Suprapubic skin (tissue), 4 donors: Measurements from ENCODE around the gene RFC1. TPM values are rescaled to one million over a fixed set of nuclear protein-coding genes. Genes with fewer than 3 reads are reported as not detected.
"Not testable (repeated sequence)": the region's sequence is repeated elsewhere in the genome, so short reads cannot be mapped to it uniquely, and the experiment has no call there.

Experiments used
- DNase-seq, 2 donors: peaks; one replicate each; pipeline ENCODE4 v3.0.0-alpha.2; 2019; ENCODE audit warnings: low spot score in 2 of 2
- H3K27ac ChIP-seq: fragments of 200-600 bp; sonication (generic); one replicate; pipeline ENCODE4 v1.5.1; 2019
- H3K27me3 ChIP-seq: fragments of 200-600 bp; sonication (generic); one replicate; pipeline ENCODE4 v1.5.1; 2019
- H3K36me3 ChIP-seq: fragments of 200-600 bp; sonication (generic); one replicate; pipeline ENCODE4 v1.5.1; 2019
- H3K4me1 ChIP-seq: fragments of 200-600 bp; sonication (generic); one replicate; pipeline ENCODE4 v1.5.1; 2019
- H3K4me3 ChIP-seq: fragments of 200-600 bp; sonication (generic); one replicate; pipeline ENCODE4 v1.5.1; 2019; ENCODE audit warnings: mild to moderate bottlenecking
- H3K9me3 ChIP-seq: fragments of 200-600 bp; sonication (generic); one replicate; pipeline ENCODE4 v1.5.1; 2019
- EP300 ChIP-seq: sonication (generic); formaldehyde crosslinking; IDR thresholded peaks from one replicate; pipeline ENCODE4 v1.6.1; 2017; ENCODE audit warnings: antibody characterized with exemption
- POLR2A ChIP-seq, 2 donors: fragments of 450-650 bp; IDR thresholded peaks; one replicate each; pipeline ENCODE4 v1.6.1; 2017; ENCODE audit warnings: antibody characterized with exemption in 2 of 2, mild to moderate bottlenecking in 2 of 2, moderate library complexity in 2 of 2
- POLR2AphosphoS5 ChIP-seq, 3 donors: sonication (generic); formaldehyde crosslinking; IDR thresholded peaks; one replicate each; pipeline ENCODE4 v1.6.1; 2017; ENCODE audit warnings: antibody characterized with exemption in 3 of 3
- WGBS: methylation state at CpG from one replicate; pipeline ENCODE4 v1.1.5; 2018; 5-methylcytosine and 5-hydroxymethylcytosine counted together
- total RNA-seq, 4 donors: library from RNA; depleted of rRNA; stranded (reverse); fragments of >200 nt; gene quantifications; one replicate each; pipeline ENCODE4 v1.1.0, GENCODE V29; 2016
- TF ChIP-seq, protein P1 (sequence below), 2 donors: fragments of 200-600 bp in 1 of 2; fragments of 450-650 bp in 1 of 2; sonication (generic) in 1 of 2; IDR thresholded peaks; one replicate each; pipeline ENCODE4 v1.5.1; 2016 to 2019; ENCODE audit warnings: antibody characterized with exemption in 2 of 2, mild to moderate bottlenecking in 1 of 2, moderate library complexity in 1 of 2

RFC1 gene
- total RNA-seq, 4 donors from 2014 or later, result 24.9 to 40.1 (median 27.0) TPM

DNA sequence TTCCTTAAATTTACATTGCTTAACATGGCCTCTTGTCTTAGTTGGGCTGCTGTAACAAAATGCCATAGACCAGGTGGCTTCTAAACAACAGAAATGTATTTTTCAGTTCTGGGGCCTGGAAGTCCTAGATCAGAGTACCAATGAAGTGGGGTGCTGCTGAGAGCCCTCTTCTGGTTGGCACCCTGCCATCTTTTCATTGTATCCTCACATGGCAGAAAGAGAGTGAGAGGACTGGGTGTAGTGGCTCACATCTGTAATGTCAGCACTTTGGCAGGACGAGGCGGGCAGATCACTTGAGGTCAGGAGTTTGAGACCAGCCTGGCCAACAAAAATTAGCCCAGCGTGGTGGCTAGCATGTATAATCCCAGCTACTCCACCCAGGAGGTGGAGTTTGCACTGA, 28.5 kb upstream of the RFC1 start:
- no peaks in the 10 kb centered on the region for H3K27me3 ChIP-seq
- DNase-seq, result no peak
- H3K27ac ChIP-seq, result no peak overlapping the region
- H3K36me3 ChIP-seq, result no peaks in the 10 kb centered on the region
- no CpG with 5 or more reads among the region's 3 CpGs for WGBS
- TF ChIP-seq POLR2A (IDR thresholded peaks at IDR 0.05) (no peak), EP300 (no peak), POLR2AphosphoS5 (IDR thresholded peaks at IDR 0.05) (no peak)
- TF ChIP-seq, protein P1, sequence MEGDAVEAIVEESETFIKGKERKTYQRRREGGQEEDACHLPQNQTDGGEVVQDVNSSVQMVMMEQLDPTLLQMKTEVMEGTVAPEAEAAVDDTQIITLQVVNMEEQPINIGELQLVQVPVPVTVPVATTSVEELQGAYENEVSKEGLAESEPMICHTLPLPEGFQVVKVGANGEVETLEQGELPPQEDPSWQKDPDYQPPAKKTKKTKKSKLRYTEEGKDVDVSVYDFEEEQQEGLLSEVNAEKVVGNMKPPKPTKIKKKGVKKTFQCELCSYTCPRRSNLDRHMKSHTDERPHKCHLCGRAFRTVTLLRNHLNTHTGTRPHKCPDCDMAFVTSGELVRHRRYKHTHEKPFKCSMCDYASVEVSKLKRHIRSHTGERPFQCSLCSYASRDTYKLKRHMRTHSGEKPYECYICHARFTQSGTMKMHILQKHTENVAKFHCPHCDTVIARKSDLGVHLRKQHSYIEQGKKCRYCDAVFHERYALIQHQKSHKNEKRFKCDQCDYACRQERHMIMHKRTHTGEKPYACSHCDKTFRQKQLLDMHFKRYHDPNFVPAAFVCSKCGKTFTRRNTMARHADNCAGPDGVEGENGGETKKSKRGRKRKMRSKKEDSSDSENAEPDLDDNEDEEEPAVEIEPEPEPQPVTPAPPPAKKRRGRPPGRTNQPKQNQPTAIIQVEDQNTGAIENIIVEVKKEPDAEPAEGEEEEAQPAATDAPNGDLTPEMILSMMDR (IDR thresholded peaks at IDR 0.05), result no peak
- H3K4me1 ChIP-seq, result no peaks in the 10 kb centered on the region
- no peak overlapping the region for H3K4me3 ChIP-seq
- no peaks in the 10 kb centered on the region for H3K9me3 ChIP-seq

DNA sequence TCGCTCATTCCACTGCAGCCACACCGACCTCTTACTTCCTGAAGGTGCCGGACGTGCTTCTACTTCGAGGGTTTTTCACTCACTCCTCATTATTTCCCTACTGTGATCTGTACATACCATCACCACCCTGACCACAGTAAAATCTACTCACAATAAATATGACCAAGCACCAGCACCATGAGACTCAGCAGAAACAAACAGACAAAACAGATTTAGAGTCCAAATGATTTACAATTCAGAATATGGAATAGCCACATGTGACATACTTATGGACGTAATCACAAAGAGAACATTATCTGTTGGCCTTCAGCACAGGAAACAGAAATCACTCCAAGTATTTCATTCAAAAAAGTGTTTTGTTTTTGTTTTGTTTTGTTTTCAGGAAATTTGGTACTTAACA, 24.4 kb upstream of the RFC1 start:
- DNase-seq, result no peak

DNA sequence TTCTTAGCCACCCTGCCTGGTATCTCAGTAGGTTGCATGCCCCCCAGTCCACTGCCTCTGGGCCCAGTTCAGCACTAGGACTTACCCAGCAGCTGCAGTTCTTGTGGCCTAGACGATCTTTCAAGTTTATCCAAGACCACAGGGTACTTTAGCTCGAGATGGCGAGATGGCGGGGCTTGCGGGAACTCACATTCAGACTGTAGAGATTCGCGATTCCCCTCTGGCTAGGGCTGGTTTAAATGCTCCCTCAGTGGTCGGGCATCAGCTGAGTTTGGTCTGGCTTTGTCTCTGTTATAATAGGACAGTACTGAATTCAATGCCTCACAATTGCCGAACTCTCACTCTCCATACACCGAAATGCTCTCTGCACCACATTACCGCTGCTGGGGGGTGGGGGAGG, 18.4 kb upstream of the RFC1 start:
- no peaks in the 10 kb centered on the region for H3K27me3 ChIP-seq
- no peaks in the 10 kb centered on the region for H3K36me3 ChIP-seq
- no peaks in the 10 kb centered on the region for H3K9me3 ChIP-seq
- 90% methylated on average over 11 of the region's 11 CpGs for WGBS
- H3K4me3 ChIP-seq, result no peak overlapping the region
- no peaks in the 10 kb centered on the region for H3K4me1 ChIP-seq
- no peak for DNase-seq
- no peak overlapping the region for H3K27ac ChIP-seq
- TF ChIP-seq POLR2AphosphoS5 (IDR thresholded peaks at IDR 0.05) (no peak), EP300 (no peak), POLR2A (IDR thresholded peaks at IDR 0.05) (no peak)
- TF ChIP-seq, protein P1 (IDR thresholded peaks at IDR 0.05), result no peak

More for the DNA sequence above, 24.4 kb upstream of the RFC1 start:
- Histone ChIP-seq H3K4me1 (no peaks in the 10 kb centered on the region), H3K9me3 (no peaks in the 10 kb centered on the region), H3K36me3 (no peaks in the 10 kb centered on the region), H3K27me3 (no peaks in the 10 kb centered on the region), H3K27ac (no peak overlapping the region), H3K4me3 (no peak overlapping the region)
- TF ChIP-seq EP300 (no peak), POLR2A (IDR thresholded peaks at IDR 0.05) (no peak), POLR2AphosphoS5 (IDR thresholded peaks at IDR 0.05) (no peak)
- TF ChIP-seq, protein P1 (IDR thresholded peaks at IDR 0.05), result no peak
- WGBS, result 77% methylated on average over 6 of the region's 6 CpGs

DNA sequence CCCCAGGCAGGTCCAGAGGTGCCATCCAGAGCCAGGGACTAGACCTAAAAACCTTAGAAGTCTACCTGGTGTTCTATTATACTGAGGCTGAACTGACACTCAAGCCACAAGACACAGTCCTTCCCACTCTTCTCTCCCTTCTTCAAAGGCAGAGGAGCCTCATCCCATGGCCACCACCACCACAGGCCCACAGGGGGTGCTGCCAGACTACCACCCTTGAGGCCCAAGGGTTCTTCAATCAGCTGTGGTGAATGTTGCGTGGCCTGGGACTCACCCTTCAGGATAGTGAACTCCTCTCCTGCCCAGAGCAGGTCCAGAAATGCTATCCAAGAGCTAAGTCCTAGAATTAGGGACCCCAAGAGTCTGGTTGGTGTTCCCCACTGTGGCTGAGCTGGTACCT, 17.5 kb upstream of the RFC1 start:
- WGBS, result no CpG with 5 or more reads among the region's 1 CpG
- no peak overlapping the region for H3K4me3 ChIP-seq
- no peak overlapping the region for H3K27ac ChIP-seq
- no peaks in the 10 kb centered on the region for H3K36me3 ChIP-seq
- no peak for DNase-seq
- no peaks in the 10 kb centered on the region for H3K27me3 ChIP-seq
- TF ChIP-seq POLR2A (IDR thresholded peaks at IDR 0.05) (no peak), POLR2AphosphoS5 (IDR thresholded peaks at IDR 0.05) (no peak), EP300 (no peak)
- TF ChIP-seq, protein P1 (IDR thresholded peaks at IDR 0.05), result no peak
- H3K9me3 ChIP-seq, result no peaks in the 10 kb centered on the region
- H3K4me1 ChIP-seq, result no peaks in the 10 kb centered on the region

DNA sequence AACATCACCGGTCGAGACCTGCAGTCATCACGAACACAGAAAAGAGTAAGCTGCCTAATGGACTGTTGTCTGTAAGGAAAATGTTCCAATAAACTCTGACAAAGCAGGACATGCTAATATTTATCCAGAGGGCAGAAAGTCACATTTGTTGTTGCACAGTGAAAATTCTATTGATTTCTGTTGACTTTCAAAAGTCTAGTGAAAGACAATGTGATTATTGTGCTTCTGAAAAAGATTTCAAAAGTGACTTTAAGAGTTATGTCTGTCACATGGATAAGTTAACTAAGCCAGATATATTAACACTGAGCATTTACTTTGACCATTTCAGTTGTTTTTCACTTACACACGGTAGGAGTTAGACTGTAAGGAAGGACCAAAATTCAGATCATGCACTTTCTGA, 9.3 kb upstream of the RFC1 start:
- H3K4me1 ChIP-seq, result no peaks in the 10 kb centered on the region
- no peaks in the 10 kb centered on the region for H3K36me3 ChIP-seq
- no peaks in the 10 kb centered on the region for H3K27me3 ChIP-seq
- TF ChIP-seq EP300 (no peak), POLR2AphosphoS5 (IDR thresholded peaks at IDR 0.05) (no peak), POLR2A (IDR thresholded peaks at IDR 0.05) (no peak)
- TF ChIP-seq, protein P1 (IDR thresholded peaks at IDR 0.05), result no peak
- H3K27ac ChIP-seq, result no peak overlapping the region
- H3K9me3 ChIP-seq, result no peaks in the 10 kb centered on the region
- WGBS, result 81% methylated on average over 4 of the region's 4 CpGs
- no peak overlapping the region for H3K4me3 ChIP-seq
- DNase-seq, result no peak

DNA sequence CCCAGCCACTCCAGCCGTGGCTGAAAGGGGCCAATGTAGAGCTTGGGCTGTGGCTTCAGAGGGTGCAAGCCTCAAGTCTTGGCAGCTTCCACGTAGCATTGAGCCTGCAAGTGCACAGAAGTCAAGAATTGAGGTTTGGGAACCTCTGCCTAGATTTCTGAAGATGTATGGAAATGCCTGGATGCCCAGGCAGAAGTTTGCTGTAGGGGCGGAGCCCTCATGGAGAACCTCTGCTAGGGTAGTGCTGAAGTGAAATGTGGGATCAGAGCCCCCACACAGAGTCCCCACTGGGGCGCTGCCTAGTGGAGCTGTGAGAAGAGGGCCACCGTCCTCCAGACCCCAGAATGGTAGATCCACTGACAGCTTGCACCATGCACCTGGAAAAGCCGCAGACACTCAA, 5.0 kb upstream of the RFC1 start:
- DNase-seq, H3K27ac ChIP-seq, H3K4me1 ChIP-seq, H3K4me3 ChIP-seq, H3K36me3 ChIP-seq, H3K9me3 ChIP-seq, H3K27me3 ChIP-seq: not testable (repeated sequence)
- 91% methylated on average over 3 of the region's 6 CpGs for WGBS
